ENCODE results near the gene SUSD1.

DNA sequence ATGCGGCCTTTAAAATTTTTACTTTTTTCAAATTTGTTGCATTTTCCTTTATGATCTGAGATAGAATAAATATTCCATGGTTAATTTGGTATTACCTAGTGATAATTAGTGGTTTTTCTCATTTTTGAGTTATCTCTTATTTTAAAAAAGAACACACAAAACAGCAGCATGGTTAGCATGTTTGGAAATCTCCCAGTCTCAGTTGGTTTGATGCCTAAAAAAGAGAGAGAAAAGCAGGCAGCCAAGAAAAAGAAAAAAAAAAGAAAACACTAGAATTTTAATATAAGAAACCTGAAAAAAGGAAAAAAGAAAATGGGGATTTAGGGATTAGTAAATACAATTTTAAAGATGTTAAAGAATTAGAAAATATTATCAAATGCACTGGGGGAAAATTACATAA is 15.3 kb downstream of the SUSD1 start:
- TF ChIP-seq, protein P1, sequence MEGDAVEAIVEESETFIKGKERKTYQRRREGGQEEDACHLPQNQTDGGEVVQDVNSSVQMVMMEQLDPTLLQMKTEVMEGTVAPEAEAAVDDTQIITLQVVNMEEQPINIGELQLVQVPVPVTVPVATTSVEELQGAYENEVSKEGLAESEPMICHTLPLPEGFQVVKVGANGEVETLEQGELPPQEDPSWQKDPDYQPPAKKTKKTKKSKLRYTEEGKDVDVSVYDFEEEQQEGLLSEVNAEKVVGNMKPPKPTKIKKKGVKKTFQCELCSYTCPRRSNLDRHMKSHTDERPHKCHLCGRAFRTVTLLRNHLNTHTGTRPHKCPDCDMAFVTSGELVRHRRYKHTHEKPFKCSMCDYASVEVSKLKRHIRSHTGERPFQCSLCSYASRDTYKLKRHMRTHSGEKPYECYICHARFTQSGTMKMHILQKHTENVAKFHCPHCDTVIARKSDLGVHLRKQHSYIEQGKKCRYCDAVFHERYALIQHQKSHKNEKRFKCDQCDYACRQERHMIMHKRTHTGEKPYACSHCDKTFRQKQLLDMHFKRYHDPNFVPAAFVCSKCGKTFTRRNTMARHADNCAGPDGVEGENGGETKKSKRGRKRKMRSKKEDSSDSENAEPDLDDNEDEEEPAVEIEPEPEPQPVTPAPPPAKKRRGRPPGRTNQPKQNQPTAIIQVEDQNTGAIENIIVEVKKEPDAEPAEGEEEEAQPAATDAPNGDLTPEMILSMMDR (IDR thresholded peaks at IDR 0.05; ENCODE audit: insufficient read depth, low read depth, low read length), result no peak
- TF ChIP-seq EZH2 (IDR thresholded peaks at IDR 0.05; ENCODE audit: insufficient read depth, low read length), result no peak
